Measurements from ENCODE around the gene HOXD9. TPM values are rescaled to one million over a fixed set of nuclear protein-coding genes. Genes with fewer than 3 reads are reported as not detected.

Gene HOXD9
- total RNA-seq, 1 donor from 2014 or later = not detected

DNA sequence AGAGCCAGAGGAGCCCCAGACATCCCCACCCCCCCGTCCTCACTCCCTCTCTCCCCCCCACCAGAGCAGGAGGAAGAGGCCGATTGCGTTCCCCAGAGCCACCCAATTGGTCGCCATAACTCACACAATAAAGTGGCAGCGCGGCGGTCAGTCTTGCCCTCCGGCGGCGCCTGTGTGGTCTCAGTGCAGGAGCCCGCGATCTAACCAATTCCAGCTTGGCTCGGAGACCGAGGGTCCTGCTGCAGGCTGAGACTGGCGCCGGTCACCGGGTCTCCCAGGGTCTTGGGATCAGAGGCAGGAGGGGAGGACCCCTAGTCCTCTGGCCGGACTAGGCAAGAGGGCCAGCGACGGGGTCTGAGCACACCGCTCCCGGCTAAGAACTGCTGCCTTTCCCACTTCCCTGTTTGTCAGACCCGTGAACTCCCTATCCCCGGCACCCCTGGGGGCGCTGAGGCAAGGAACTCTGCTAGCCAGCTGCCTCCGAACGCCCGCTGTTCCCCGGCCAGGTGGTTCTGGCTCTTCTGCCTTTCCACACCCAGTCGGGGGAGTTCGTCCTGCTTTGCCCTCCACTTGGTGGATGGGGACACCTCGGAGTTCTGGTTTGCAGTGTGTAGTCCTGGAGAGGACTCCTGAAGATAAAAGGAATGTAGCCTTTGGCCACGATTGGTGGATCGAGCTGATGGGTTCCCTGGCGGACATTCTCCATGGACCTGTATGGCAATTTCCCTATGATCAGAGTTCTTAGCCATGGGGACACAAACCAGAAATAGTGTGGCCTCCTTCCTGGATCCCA is 24.0 kb upstream of the HOXD9 start:
- TF ChIP-seq, protein P1, sequence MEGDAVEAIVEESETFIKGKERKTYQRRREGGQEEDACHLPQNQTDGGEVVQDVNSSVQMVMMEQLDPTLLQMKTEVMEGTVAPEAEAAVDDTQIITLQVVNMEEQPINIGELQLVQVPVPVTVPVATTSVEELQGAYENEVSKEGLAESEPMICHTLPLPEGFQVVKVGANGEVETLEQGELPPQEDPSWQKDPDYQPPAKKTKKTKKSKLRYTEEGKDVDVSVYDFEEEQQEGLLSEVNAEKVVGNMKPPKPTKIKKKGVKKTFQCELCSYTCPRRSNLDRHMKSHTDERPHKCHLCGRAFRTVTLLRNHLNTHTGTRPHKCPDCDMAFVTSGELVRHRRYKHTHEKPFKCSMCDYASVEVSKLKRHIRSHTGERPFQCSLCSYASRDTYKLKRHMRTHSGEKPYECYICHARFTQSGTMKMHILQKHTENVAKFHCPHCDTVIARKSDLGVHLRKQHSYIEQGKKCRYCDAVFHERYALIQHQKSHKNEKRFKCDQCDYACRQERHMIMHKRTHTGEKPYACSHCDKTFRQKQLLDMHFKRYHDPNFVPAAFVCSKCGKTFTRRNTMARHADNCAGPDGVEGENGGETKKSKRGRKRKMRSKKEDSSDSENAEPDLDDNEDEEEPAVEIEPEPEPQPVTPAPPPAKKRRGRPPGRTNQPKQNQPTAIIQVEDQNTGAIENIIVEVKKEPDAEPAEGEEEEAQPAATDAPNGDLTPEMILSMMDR (IDR thresholded peaks at IDR 0.05) = no peak
- no peak overlapping the region for H3K27ac Mint-ChIP-seq (ENCODE audit: unreplicated experiment)
- H3K9me3 Mint-ChIP-seq (ENCODE audit: low read depth) = no peaks in the 10 kb centered on the region
- no peak overlapping the region for H3K4me3 Mint-ChIP-seq (ENCODE audit: unreplicated experiment)
- H3K27me3 Mint-ChIP-seq (ENCODE audit: low read depth) = peaks cover 90% of the 10 kb centered on the region
- DNase-seq (ENCODE audit: low spot score) = peak; percentile 80
- peaks cover 20% of the 10 kb centered on the region for H3K4me1 Mint-ChIP-seq (ENCODE audit: low read depth)
- peaks cover 3% of the 10 kb centered on the region for H3K36me3 Mint-ChIP-seq (ENCODE audit: low read depth)

DNA sequence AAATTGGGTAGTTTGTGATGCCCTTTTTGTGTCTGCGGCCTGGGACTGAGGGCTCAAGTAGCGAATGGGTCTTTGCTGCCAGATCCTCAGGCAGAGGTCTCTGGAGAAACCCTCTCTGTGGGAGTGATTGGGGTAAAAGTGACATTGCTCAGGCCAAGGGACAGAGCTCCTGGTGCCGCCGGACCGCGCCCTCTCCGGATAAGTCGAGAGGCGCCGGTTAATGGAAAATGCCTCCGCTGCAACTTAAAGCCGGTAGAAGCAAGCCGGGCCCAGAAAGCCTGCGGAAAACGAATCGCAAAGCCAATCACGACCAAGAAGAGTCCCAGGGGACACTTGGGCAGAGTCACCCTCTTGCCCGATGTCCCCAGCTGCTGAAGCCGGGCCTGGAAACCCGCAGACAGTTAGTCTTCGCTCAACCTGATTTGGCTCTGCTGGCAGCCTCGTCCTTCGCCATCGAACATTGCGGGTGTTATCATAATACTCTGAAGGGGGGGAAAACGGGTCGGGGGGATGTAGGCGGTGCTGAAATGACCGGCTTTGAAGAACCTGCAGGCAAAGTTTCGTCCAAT is 23.3 kb upstream of the HOXD9 start:
- DNase-seq (ENCODE audit: low spot score) = peak; percentile 58
- H3K4me3 Mint-ChIP-seq (ENCODE audit: unreplicated experiment) = no peak overlapping the region

DNA sequence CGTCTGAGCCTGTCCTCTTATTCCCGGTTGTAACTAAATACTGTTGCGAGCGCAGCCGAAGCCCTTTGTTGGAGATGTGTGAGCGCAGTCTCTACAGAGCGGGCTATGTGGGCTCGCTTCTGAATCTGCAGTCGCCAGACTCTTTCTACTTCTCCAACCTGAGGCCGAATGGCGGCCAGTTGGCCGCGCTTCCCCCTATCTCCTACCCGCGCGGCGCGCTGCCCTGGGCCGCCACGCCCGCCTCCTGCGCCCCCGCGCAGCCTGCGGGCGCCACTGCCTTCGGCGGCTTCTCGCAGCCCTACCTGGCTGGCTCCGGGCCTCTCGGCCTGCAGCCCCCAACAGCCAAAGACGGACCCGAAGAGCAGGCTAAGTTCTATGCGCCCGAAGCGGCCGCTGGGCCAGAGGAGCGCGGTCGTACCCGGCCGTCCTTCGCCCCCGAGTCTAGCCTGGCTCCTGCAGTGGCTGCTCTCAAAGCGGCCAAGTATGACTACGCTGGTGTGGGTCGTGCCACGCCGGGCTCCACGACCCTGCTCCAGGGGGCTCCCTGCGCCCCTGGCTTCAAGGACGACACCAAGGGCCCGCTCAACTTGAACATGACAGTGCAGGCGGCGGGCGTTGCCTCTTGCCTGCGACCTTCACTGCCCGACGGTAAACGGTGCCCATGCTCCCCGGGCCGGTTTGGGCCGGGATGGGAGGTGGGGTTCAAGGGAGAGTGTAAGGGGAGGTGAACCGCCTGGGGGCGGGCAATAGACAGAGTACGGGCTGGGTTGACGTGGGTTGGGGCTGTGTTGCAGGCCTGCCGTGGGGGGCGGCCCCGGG is 22.6 kb upstream of the HOXD9 start, which contains the start of gene HOXD12:
HOXD12 (plus strand) TSS at position 68 of the 819 bp plus-strand sequence; CDS start at position 75, 7 bp downstream.
- Mint-ChIP-seq H3K9me3 (ENCODE audit: low read depth) (no peaks in the 10 kb centered on the region), H3K4me1 (ENCODE audit: low read depth) (peaks cover 24% of the 10 kb centered on the region), H3K36me3 (ENCODE audit: low read depth) (peaks cover 1% of the 10 kb centered on the region), H3K4me3 (ENCODE audit: unreplicated experiment) (no peak within 1 kb of the TSS), H3K27ac (ENCODE audit: unreplicated experiment) (no peak within 1 kb of the TSS), H3K27me3 (ENCODE audit: low read depth) (peaks cover 90% of the 10 kb centered on the region)
- TF ChIP-seq, protein P1 (IDR thresholded peaks at IDR 0.05) = no peak
- peak; percentile 77 for DNase-seq (ENCODE audit: low spot score)

More for the DNA sequence above, 23.3 kb upstream of the HOXD9 start:
- Mint-ChIP-seq H3K9me3 (ENCODE audit: low read depth) (no peaks in the 10 kb centered on the region), H3K27ac (ENCODE audit: unreplicated experiment) (no peak overlapping the region), H3K27me3 (ENCODE audit: low read depth) (peaks cover 90% of the 10 kb centered on the region), H3K4me1 (ENCODE audit: low read depth) (peaks cover 19% of the 10 kb centered on the region), H3K36me3 (ENCODE audit: low read depth) (peaks cover 3% of the 10 kb centered on the region)
- TF ChIP-seq, protein P1 (IDR thresholded peaks at IDR 0.05) = no peak

DNA sequence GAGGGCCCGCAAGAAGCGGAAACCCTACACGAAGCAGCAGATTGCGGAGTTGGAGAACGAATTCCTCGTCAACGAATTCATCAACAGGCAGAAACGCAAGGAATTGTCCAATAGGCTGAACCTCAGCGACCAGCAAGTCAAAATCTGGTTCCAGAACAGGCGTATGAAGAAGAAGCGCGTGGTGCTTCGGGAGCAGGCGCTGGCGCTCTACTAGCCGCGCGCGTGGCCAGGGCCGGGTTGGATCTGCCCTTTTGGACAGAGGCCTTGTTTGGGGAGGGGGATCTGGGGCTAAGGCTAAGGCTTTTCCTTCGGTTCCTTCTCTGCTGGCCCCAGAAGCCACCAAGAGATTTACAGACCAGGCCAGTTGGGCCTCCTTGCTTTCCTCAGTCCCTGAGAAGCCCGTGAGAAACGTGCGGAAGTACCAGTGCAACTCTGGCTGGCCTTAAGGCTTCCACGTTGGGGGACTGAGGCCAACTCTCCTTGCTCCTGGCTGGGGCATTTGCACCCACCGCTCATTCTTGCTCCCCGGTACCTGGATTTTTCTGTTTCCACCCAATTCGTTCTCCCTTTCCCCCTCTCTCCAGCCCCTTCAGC is 21.9 kb upstream of the HOXD9 start:
- Mint-ChIP-seq H3K27me3 (ENCODE audit: low read depth) (peaks cover 90% of the 10 kb centered on the region), H3K4me1 (ENCODE audit: low read depth) (peaks cover 27% of the 10 kb centered on the region), H3K36me3 (ENCODE audit: low read depth) (peaks cover 1% of the 10 kb centered on the region), H3K9me3 (ENCODE audit: low read depth) (no peaks in the 10 kb centered on the region), H3K27ac (ENCODE audit: unreplicated experiment) (no peak overlapping the region), H3K4me3 (ENCODE audit: unreplicated experiment) (no peak overlapping the region)
- DNase-seq (ENCODE audit: low spot score) = peak; percentile 39
- TF ChIP-seq, protein P1 (IDR thresholded peaks at IDR 0.05) = no peak

Data from chondrocyte (in vitro differentiated cells).